Measurements from ENCODE around the gene CSTF1.

- no peak for TF ChIP-seq CTCF (IDR thresholded peaks at IDR 0.05)
- no peak for TF ChIP-seq EZH2phosphoT487 (IDR thresholded peaks at IDR 0.05; ENCODE audit: borderline replicate concordance, low read depth)
- no peak for TF ChIP-seq EP300 (IDR thresholded peaks at IDR 0.05; ENCODE audit: borderline replicate concordance in 1 of 2, low read depth in 1 of 2, low read length in 1 of 2)
- no peak for TF ChIP-seq REST (IDR thresholded peaks at IDR 0.05; ENCODE audit: low read depth, low read length)
- 0 out of 2 replicates have a peak, but pooled peaks have one; percentile 23 for TF ChIP-seq POLR2AphosphoS5 (IDR thresholded peaks at IDR 0.05; ENCODE audit: low read depth, low read length)
- TF ChIP-seq TAF1 (IDR thresholded peaks at IDR 0.05; ENCODE audit: borderline replicate concordance, low read depth, low read length) = no peak
- TF ChIP-seq SIN3A (IDR thresholded peaks at IDR 0.05; ENCODE audit: borderline replicate concordance, low read depth, low read length) = no peak
- no peak for TF ChIP-seq RAD21 (IDR thresholded peaks at IDR 0.05; ENCODE audit: low read length)
- 0 out of 2 replicates have a peak, but pooled peaks have one; percentile 12 for TF ChIP-seq MXI1 (IDR thresholded peaks at IDR 0.05; ENCODE audit: low read depth, low read length)
- no peak for TF ChIP-seq FOXM1 (IDR thresholded peaks at IDR 0.05; ENCODE audit: low read depth)
These were observed 33.7 kb upstream of the CSTF1 start, which contains the start of gene FAM210B for GRCh38 chr20:56358600-56359211.
